Activated T-cell treated with anti-CD3 and anti-CD28 coated beads, Interleukin-2, amount 50 U/mL, for 24 hours (primary cell): ENCODE measurements around the gene NIN.

Experiments
- DNase-seq: peaks from one replicate; pipeline ENCODE4 v3.0.0-alpha.2; 2020
- H3K27ac Mint-ChIP-seq: 2 replicates; pipeline ENCODE4 v1.8.0; 2020; ENCODE audit warnings: mild to moderate bottlenecking, mixed read lengths
- H3K27me3 Mint-ChIP-seq: 2 replicates; pipeline ENCODE4 v1.8.0; 2020; ENCODE audit warnings: mixed read lengths
- H3K36me3 Mint-ChIP-seq: 2 replicates; pipeline ENCODE4 v1.8.0; 2020; ENCODE audit warnings: low read depth, mixed read lengths
- H3K4me1 Mint-ChIP-seq: 2 replicates; pipeline ENCODE4 v1.8.0; 2020; ENCODE audit warnings: low read depth, mixed read lengths
- H3K4me3 Mint-ChIP-seq: 2 replicates; pipeline ENCODE4 v1.8.0; 2020; ENCODE audit warnings: mild to moderate bottlenecking, moderate library complexity, mixed read lengths
- H3K9me3 Mint-ChIP-seq: 2 replicates; pipeline ENCODE4 v1.8.0; 2020; ENCODE audit warnings: mixed read lengths

NIN gene

DNA sequence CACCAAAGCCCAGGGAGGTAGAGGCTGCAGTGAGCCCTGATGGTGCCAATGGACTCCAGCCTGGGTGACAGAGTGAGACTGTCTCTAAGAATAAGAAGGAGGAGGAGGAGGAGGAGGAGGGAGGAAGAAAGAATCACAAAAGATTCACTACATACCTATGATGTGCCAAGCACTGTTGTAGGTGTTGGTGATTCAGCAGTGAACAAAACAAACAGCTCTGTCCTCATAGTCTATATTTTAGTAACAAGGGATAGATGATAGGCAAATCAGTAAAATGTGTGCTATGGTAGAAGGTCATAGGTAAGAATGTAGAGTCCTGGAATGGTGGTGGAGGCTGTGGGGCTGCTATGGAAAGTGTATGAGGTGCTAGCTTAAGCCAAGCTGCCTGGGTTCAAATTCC, 22.9 kb upstream of the NIN start:
- H3K9me3 Mint-ChIP-seq = no peaks in the 10 kb centered on the region
- H3K27ac Mint-ChIP-seq = no peak overlapping the region
- H3K36me3 Mint-ChIP-seq = no peaks in the 10 kb centered on the region
- H3K27me3 Mint-ChIP-seq = no peaks in the 10 kb centered on the region
- H3K4me1 Mint-ChIP-seq = peaks cover 2% of the 10 kb centered on the region
- no peak overlapping the region for H3K4me3 Mint-ChIP-seq
- no peak for DNase-seq

DNA sequence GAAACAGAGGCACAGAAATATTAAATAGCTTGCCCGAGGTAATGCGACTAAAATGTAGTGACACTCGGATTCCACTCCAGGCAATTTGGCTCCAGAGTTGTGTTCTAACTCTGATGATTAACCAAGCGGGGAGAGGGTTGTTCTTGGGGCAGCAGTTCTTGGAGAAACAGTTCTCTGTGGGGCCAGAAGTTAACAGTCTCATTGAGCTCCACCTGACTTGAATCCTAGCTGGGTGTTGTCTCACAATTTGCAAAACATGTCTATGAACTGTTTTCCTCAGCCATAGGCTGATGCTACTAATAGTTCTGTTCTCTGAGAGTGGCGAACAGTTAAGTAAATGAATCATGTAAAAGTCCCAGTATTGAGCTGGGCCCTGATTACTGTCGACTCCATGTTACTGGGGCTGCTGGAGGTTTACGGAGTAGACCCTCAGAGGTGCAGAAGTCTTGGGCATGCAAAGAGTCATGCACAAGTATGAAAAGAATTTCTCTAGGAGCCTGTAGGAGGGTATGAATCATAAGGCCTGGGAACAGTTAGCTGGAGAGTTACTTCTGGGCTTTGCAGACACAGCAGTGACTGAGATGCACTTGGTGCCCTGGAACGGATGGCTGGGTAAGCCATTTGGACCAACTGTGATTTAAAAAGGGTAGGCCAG, 15.4 kb upstream of the NIN start:
- Mint-ChIP-seq H3K27ac (no peak overlapping the region), H3K27me3 (no peaks in the 10 kb centered on the region), H3K4me3 (no peak overlapping the region), H3K4me1 (no peaks in the 10 kb centered on the region), H3K36me3 (no peaks in the 10 kb centered on the region), H3K9me3 (no peaks in the 10 kb centered on the region)
- DNase-seq = no peak

GRCh38 chr14:50845166-50845565, 14.2 kb upstream of the NIN start:
- Mint-ChIP-seq H3K27me3 (no peaks in the 10 kb centered on the region), H3K4me1 (no peaks in the 10 kb centered on the region), H3K27ac (no peak overlapping the region), H3K36me3 (no peaks in the 10 kb centered on the region), H3K9me3 (no peaks in the 10 kb centered on the region), H3K4me3 (no peak overlapping the region)
- no peak for DNase-seq

DNA sequence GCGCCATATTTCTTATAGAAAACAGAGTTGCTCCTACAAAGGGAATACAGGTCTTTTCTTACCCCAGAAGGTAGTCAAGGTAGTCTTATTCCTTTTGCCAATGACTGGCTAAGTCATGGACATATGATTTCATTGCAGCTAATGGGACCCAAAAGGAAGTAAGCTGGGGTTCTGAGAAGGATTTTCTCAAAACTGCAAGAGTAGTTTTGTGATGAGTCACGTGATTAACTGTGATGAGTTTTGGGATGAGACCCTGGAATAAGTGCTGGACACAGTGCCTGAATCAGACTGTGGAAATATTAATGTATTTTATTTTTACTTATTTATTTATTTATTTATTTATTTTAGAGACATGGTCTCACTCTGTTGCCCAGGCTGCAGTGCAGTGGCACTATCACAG, 13.4 kb upstream of the NIN start:
- Mint-ChIP-seq H3K27me3 (no peaks in the 10 kb centered on the region), H3K4me3 (no peak overlapping the region), H3K4me1 (no peaks in the 10 kb centered on the region), H3K36me3 (no peaks in the 10 kb centered on the region), H3K27ac (no peak overlapping the region), H3K9me3 (no peaks in the 10 kb centered on the region)
- no peak for DNase-seq

DNA sequence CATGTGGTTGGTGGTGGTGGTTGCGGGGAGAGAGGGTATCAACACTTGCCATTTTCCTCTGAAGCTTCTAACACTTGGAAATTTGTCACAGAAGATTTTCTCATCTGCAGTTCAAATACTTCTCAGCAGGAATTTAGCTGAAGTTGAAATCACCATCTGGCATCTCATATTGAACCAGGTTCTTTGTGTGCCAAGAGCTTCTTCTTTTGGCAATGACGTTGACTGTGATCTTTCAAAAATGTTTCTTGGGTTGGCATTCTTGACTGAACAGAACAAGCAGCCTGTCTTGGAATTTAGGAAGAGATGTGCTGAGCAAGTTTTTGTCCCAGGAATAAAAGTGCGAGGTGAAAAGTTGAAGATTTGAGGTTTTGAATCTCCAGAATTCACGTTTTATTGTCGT, 8.7 kb upstream of the NIN start:
- no peaks in the 10 kb centered on the region for H3K9me3 Mint-ChIP-seq
- no peaks in the 10 kb centered on the region for H3K27me3 Mint-ChIP-seq
- H3K4me3 Mint-ChIP-seq = no peak overlapping the region
- no peaks in the 10 kb centered on the region for H3K36me3 Mint-ChIP-seq
- peaks cover 30% of the 10 kb centered on the region for H3K4me1 Mint-ChIP-seq
- no peak for DNase-seq
- no peak overlapping the region for H3K27ac Mint-ChIP-seq

DNA sequence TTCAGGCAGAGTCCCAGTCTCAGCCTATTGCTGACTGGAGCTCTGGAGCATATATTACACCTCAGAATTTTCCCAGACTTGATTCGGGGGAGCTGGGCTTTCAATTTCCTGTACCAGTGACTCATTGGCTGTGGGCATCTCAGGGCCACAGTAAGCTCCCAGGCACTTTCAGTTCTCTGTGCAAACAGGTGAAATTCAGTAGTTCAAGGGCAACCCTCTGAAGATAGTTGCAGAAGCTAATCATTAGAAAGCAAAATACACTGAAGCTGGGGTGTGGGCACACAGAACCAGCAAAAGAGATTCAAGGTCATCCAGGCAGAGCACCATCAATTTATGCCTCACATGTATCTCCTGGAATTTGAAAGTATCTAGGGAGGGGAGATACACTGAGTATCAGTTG, 8.1 kb upstream of the NIN start:
- Mint-ChIP-seq H3K4me1 (peaks cover 35% of the 10 kb centered on the region), H3K9me3 (no peaks in the 10 kb centered on the region), H3K36me3 (no peaks in the 10 kb centered on the region), H3K27ac (no peak overlapping the region), H3K27me3 (no peaks in the 10 kb centered on the region), H3K4me3 (no peak overlapping the region)
- no peak for DNase-seq

DNA sequence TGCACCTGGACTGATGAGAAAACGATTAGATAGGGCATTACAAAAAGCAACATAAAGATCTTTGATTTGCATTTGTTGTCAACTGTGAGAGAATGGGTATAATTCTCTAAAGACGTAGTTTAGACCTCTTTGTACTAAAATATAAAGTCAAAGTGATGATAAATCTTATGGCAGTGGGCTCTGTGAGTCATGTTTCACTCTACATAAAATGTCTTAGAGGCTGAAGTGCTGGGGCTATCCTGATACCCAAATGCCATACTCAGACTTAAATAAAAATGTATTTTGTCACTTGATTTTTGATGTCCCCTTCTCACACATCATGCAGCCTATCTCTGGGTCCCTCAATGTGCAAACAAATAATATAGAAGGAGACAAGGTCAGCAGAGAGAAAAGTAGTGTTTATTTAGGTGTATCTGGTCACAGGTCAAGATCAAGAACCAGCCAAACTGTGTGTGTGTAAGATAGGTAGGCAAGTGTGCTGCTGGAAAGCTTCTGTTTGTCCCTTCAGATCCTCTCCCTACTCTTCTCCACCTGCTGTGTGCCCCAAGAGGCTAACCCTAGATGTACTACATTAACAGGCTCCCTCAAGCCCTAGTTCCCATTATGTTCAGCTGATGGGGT, 7.0 kb upstream of the NIN start:
- H3K36me3 Mint-ChIP-seq = no peaks in the 10 kb centered on the region
- DNase-seq = no peak
- H3K9me3 Mint-ChIP-seq = no peaks in the 10 kb centered on the region
- peaks cover 42% of the 10 kb centered on the region for H3K4me1 Mint-ChIP-seq
- no peaks in the 10 kb centered on the region for H3K27me3 Mint-ChIP-seq
- H3K27ac Mint-ChIP-seq = no peak overlapping the region
- H3K4me3 Mint-ChIP-seq = no peak overlapping the region

- Mint-ChIP-seq H3K4me3 (no peak overlapping the region), H3K9me3 (no peaks in the 10 kb centered on the region), H3K36me3 (no peaks in the 10 kb centered on the region), H3K4me1 (peaks cover 47% of the 10 kb centered on the region), H3K27ac (no peak overlapping the region), H3K27me3 (no peaks in the 10 kb centered on the region)
- DNase-seq = no peak
Observed at GRCh38 chr14:50837271-50837670, 6.3 kb upstream of the NIN start.

DNA sequence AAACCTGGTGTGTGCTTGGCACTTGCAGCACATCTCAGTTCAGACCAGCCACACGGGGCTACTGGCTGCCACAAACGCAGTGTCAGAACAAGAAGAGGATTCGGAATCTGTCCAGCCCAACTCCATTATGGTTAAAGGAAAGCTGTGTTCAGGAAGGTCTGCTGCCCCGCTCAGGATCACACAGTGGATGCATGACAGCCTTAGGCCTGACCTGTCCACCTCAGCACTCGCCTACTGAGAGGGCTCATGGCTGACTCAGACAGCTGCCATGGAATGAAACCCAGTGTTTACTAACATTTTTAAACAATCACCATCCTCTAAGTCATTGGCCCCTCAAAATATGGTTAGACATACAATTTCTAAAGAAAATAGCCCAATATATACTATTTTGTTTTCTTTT, 5.6 kb upstream of the NIN start:
- Mint-ChIP-seq H3K4me1 (peaks cover 54% of the 10 kb centered on the region), H3K27me3 (no peaks in the 10 kb centered on the region), H3K4me3 (no peak overlapping the region), H3K27ac (no peak overlapping the region), H3K36me3 (no peaks in the 10 kb centered on the region), H3K9me3 (no peaks in the 10 kb centered on the region)
- no peak for DNase-seq

DNA sequence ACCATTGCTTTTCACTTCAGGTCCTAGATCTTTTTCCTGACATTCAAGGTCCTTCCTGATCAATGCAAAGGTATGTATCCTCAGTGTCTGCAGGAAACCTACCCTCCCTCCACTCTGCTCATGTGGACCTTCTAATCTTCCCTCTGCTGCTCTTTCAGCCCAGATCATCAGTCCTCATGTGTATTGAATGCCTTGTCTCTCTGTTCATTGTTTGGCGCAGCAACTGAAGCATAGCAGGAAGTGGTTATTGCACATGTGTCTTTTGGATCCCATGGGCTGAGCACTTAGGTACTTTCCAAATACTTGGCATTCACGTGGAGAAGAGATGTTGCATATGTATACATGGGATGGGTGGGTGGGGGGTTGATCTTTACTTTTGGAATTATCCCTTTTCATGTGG, 4.3 kb upstream of the NIN start:
- Mint-ChIP-seq H3K27ac (peak overlapping the region; percentile 8), H3K4me3 (no peak overlapping the region), H3K9me3 (no peaks in the 10 kb centered on the region), H3K4me1 (peaks cover 57% of the 10 kb centered on the region), H3K27me3 (no peaks in the 10 kb centered on the region), H3K36me3 (no peaks in the 10 kb centered on the region)
- DNase-seq = no peak

DNA sequence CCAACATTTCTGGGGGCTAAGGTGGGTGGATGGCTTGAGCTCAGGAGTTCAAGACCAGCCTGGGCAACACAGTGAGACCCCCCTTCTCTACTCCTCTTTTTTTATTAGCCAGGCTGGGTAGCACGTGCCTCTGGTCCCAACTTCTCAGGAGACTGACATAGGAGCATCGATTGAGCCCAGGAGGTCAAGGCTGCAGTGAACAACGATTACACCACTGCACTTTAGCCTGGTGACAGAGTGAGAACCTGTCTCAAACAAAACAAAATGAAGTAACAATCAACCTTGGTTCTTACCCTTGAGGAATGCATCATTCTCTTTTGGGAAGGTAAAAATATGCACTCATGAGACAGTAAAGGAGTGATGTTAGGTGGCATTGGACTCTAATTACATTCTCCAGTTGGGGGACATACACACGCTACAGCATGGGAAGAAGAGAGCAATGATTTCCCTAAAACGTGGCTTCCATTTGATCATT, 3.9 kb upstream of the NIN start:
- Mint-ChIP-seq H3K27ac (no peak overlapping the region), H3K27me3 (no peaks in the 10 kb centered on the region), H3K4me1 (peaks cover 58% of the 10 kb centered on the region), H3K36me3 (peaks cover 4% of the 10 kb centered on the region), H3K9me3 (no peaks in the 10 kb centered on the region), H3K4me3 (no peak overlapping the region)
- DNase-seq = no peak

GRCh38 chr14:50832935-50833630, 2.1 kb upstream of the NIN start:
- peaks cover 8% of the 10 kb centered on the region for H3K36me3 Mint-ChIP-seq
- peaks cover 64% of the 10 kb centered on the region for H3K4me1 Mint-ChIP-seq
- H3K9me3 Mint-ChIP-seq = no peaks in the 10 kb centered on the region
- H3K4me3 Mint-ChIP-seq = no peak overlapping the region
- no peak for DNase-seq
- H3K27ac Mint-ChIP-seq = no peak overlapping the region
- H3K27me3 Mint-ChIP-seq = no peaks in the 10 kb centered on the region

- peaks cover 66% of the 10 kb centered on the region for H3K4me1 Mint-ChIP-seq
Observed at GRCh38 chr14:50831726-50832168, 785 bp upstream of the NIN start.

DNA sequence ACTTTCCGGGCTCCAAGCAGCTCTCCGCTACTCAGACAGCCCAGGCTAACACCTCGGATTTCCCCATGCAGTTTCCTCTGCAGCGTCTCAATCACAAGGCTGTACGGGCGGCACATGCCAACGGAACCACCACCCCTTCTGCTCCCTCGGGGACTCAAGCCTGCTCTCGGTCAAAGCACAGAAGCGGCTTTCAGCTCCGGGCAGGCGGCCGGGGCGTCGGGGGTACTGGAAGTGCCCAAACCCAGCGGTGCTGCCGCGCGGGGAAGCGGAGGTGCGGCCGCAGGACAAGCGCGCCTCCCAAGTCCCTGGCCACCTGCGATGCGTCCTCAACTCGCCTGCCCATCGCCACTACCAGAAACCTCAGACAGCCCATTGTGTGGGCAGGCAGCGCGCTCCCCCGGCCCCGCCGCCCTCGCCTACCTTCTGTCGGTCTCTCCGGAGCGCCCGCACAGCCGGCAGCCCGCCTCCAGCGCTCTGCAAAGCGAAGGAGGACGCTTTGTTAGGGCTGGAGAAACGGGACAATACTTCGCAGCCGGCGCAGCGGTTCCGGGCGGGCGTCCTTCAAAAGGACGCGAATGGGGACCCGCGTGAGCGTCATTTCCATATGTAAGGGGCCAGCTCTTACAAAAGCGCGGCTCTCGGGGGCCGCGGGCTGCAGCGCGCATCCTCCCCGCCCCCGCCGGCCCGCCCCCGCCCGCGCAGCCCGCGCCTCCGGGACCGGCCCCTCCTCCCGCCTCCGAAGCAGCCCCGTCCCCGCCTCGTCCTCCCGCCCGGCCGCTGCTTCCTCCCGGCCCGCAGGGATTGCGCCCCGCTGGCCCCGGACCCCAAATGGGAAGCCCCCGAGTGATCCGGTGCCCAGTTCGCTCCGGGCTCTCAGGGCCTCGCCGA, 674 bp downstream of the NIN start:
- H3K4me3 Mint-ChIP-seq = peak overlapping the region; percentile 86
- no peaks in the 10 kb centered on the region for H3K9me3 Mint-ChIP-seq
- DNase-seq = peak; percentile 75
- peak overlapping the region; percentile 81 for H3K27ac Mint-ChIP-seq
- peaks cover 24% of the 10 kb centered on the region for H3K36me3 Mint-ChIP-seq
- H3K4me1 Mint-ChIP-seq = peaks cover 74% of the 10 kb centered on the region
- H3K27me3 Mint-ChIP-seq = no peaks in the 10 kb centered on the region

More at GRCh38 chr14:50831726-50832168, 785 bp upstream of the NIN start:
- peak overlapping the region; percentile 91 for H3K27ac Mint-ChIP-seq
- peak overlapping the region; percentile 87 for H3K4me3 Mint-ChIP-seq
- H3K9me3 Mint-ChIP-seq = no peaks in the 10 kb centered on the region
- peaks cover 15% of the 10 kb centered on the region for H3K36me3 Mint-ChIP-seq
- no peak for DNase-seq
- no peaks in the 10 kb centered on the region for H3K27me3 Mint-ChIP-seq
